KBM-7 (cell line): ENCODE measurements around the gene ALG1.

Source experiments
- DNase-seq: peaks from one replicate; pipeline ENCODE4 v3.0.0-alpha.2; 2015
- in situ Hi-C: fragments of 300-500 bp; cut with MboI; formaldehyde crosslinking; loops from 2 replicates; pipeline ENCODE4 v1.14.3; 2020; ENCODE audit warnings: low sequenced_read_pairs, low pct_unique_long_range_greater_than_20kb, mixed read lengths

The ALG1 gene

DNA sequence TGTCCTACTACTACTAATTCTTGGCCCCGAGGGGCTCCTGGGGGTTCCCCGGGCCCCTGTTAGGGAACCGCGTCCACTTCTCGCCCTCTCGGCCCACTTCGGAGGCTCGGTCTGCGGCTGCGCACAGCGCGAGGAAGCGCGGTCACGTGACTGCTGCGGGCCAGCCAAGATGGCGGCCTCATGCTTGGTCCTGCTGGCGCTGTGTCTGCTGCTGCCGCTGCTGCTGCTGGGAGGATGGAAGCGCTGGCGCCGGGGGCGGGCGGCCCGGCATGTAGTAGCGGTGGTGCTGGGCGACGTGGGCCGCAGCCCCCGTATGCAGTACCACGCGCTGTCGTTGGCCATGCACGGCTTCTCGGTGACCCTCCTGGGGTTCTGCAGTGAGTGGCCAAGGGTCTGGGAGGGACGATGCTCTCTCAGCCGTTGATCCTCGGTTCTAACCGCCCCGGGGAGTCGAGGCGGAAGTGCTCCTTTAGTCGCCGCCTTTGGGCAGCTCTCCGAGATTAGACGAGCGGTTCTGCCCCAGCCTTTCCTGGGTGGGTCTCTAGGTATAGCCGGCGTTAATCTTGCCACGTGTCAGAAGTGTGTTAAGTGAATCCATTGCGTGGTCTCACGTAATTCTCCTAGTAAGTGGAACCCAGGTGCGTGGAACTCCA is at the start of gene ALG1:
TSS of gene ALG1 (plus strand) at position 163 of the 653 bp plus-strand sequence. CDS start at position 170, 7 bp downstream.
- in situ Hi-C loops: no loop called here
- peak; percentile 88 for DNase-seq

- in situ Hi-C loops: no loop called here
- DNase-seq: no peak
Observed at GRCh38 chr16:5022521-5022920, 49.1 kb upstream of the ALG1 start.

GRCh38 chr16:5024632-5025031 is 47.0 kb upstream of the ALG1 start:
- in situ Hi-C loops: no loop called here
- DNase-seq: peak; percentile 38

GRCh38 chr16:5025171-5025632 is 46.4 kb upstream of the ALG1 start:
- in situ Hi-C loops: no loop called here
- peak; percentile 32 for DNase-seq

- in situ Hi-C loops: no loop called here
- no peak for DNase-seq
Observed at GRCh38 chr16:5026664-5027063, 45.0 kb upstream of the ALG1 start.

DNA sequence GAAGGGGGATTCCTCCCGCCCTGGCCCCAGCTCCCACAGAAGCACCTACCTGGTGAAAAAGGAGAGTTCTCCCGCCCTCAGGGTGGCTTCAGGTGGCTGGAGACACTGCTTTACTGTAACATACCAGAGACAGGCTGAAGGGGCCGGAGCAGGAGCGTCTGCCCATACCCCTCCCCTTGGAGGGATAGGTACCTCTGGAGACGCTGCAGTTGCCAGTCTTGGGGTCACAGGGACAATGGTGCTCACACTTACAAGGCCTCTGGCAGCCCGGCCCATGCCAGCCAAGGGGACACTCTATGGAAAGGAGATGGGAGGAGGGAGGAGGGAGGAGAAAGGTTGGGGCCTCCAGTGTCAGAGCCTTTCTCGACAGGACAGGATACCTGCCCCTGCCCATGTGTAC is 44.6 kb upstream of the ALG1 start:
- in situ Hi-C loops: no loop called here
- no peak for DNase-seq

- no peak for DNase-seq
- in situ Hi-C loops: no loop called here
Observed at GRCh38 chr16:5027575-5028235, 43.9 kb upstream of the ALG1 start.

DNA sequence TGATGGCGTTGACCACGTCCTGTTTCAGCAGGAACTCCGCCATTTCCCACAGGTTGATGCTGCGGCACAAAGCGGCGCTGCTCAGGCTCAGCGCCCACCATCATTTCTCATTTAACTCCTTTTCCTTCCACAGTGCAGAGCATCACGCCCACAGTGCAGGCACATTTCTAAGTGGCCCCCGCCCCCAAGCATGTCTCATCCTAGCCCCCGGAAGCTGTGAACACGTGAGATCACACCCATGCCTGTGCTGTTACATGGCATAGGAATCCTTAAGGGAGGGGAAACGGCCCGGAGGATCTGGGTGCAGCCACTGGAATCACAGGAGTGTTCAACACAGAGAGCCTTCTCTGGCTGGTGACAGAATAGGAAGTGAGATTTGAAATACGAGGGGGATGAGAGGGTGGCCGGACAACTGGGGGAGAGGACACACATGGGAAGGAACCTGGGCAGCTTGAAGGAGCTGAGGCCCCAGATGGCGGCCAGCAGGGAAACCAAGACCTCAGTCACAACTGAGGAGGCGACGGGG is 42.6 kb upstream of the ALG1 start:
- DNase-seq: no peak
- in situ Hi-C loops: no loop called here

- in situ Hi-C loops: no loop called here
- DNase-seq: no peak
Observed at GRCh38 chr16:5030251-5030870, 41.3 kb upstream of the ALG1 start.

DNA sequence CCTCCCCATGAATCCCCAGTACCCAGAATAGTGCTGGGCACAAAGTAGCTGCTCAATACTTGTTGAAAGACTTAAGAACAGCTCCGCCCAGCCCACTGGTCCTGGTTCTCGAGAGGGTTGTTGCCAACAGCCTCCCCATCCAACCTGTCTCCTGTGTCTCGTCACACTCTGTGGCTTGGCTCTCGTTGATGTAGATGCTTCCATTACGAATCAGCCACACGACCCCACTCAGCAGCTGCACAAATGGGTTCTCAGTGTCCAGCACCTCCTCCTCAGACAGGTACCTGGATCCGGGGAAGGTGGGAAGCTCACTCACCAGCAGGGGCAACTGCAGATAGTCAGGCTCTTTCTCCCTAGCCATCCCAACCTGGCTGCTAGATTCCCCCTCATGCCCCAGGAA is 40.0 kb upstream of the ALG1 start:
- DNase-seq: no peak
- in situ Hi-C loops: no loop called here

DNA sequence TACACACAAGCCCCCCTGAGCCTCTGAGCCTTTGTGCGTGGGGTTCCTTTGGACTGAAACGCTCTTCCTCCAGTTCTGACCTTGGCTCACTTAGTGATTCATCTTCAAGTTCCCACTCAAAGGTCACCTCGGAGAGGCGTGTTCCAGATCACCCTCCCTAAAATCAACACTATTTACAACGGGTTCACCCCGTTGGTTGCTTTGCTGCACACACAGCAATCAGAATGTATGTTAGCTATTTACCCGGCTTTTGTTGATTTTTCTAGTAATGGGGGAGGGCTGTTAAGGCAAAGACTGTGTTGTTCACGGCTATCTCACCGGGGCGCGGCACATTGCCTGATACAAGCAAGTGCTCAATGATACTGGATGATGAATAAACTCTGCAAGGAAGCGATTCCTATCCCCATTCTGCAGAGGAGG is 38.9 kb upstream of the ALG1 start:
- DNase-seq: no peak
- in situ Hi-C loops: no loop called here

- in situ Hi-C loops: no loop called here
- DNase-seq: peak; percentile 79
Observed at GRCh38 chr16:5033256-5034166, 38.1 kb upstream of the ALG1 start, which contains the start of gene NAGPA. Gene NAGPA, minus strand, starts transcription at chr16:5033935. Its CDS starts 21 bp downstream, at chr16:5033914.

- in situ Hi-C loops: no loop called here
- DNase-seq: no peak
Observed at GRCh38 chr16:5034167-5034523, 37.5 kb upstream of the ALG1 start.

DNA sequence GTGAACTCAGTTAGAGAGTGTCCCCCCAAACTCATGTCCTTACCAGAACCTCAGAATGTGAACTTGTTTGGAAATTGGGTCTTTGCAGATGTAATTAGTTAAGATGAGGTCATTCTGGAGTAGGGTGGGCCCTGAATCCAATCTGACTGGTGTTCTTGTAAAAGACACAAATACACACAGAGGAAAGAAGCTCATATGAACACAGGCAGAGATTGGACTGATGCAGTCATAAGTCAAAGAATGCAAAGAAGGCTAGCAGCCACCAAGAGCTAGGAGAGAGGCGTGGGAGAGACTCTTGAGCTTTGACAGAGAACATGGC is 35.8 kb upstream of the ALG1 start:
- no peak for DNase-seq
- in situ Hi-C loops: no loop called here

GRCh38 chr16:5036228-5037156 is 35.2 kb upstream of the ALG1 start:
- in situ Hi-C loops: no loop called here
- no peak for DNase-seq

DNA sequence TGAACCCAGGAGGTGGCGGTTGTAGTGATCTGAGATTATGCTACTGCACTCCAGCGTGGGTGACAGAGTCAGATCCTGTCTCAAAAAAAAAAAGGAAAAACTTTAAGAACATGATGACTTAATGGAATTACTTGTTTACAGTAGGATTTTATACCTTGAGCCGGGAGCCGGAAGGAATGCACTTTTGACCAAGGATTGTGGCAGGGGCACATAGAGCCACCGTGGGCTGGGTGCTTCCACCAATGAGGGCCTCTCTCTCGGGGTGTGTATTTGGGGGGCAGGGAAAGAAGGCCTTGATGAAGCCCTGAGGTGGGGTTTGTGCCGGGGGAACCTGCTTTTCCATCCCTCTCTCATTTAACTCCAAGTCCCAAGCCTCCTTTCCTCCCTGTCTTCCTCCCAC is 31.2 kb upstream of the ALG1 start:
- no peak for DNase-seq

DNA sequence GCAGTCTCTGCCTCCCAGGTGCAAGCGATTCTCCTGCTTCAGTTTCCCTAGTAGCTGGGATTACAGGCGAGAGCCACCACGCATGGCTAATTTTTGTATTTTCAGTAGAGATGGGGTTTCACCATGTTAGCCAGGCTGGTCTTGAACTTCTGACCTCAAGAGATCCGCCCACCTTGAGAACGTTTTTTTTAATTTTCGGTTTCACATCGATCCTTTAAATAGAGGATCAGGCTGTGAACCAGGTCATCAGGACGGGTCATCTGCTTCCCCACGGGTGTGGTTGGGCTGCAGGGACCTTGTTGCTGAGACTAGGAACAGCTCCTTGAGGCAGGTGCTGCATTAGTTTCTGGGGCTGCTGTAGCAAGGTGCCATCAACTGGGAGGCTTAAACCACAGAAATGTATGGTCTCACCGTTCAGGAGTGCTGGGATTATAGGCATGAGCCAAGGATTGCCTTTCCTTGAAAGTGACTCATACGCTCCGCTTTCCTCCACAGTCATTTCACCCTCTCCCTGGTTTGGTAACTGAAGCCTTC is 30.0 kb upstream of the ALG1 start:
- in situ Hi-C loops: no loop called here
- no peak for DNase-seq

More for the DNA sequence above, 31.2 kb upstream of the ALG1 start:
- in situ Hi-C loops: no loop called here

DNA sequence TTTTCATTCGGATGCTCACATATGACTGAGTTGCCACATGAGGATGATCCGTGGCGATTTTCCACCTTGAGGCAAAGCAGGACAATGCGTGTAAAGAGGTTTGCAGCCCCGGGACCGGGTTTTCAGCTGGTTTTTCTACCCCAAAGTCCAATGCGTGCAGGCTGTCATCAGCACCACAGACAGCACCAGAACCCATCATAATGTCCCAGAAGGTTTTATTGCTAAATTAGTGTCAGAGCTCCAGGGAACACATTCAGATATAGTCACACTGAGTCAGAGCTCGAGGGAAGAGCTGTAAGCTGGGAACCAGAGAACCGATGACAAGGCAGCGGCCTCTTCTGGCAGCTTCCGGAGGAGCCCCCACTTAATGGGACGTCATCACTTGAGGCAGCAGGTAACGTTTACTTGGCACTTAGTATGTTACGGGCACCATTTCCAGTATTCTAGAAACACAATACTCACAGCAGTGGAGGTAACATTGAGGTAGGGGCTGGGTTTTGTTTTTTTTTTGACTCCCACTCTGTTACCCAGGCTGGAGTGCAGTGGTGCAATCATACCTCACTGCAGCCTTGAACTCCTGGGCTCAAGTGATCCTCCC is 29.0 kb upstream of the ALG1 start:
- in situ Hi-C loops: no loop called here
- DNase-seq: no peak
